B cell (primary cell): Measurements from ENCODE around the gene TMEM179B. TPM values are rescaled to one million over a fixed set of nuclear protein-coding genes. Genes with fewer than 3 reads are reported as not detected.

ENCODE experiments used
- ATAC-seq: fragments of 200-7000 bp; cut with Tn5 transposase; one replicate; pipeline ENCODE4 v1.10.0; 2021; ENCODE audit warnings: low read depth, mild to moderate bottlenecking, moderate number of reproducible peaks, moderate library complexity
- CTCF ChIA-PET: fragments of 350-600 bp; sonication (Branson Sonifier 250); formaldehyde crosslinking; loops from one replicate; lab custom pipeline; 2021; ENCODE audit warnings: antibody characterized with exemption, inconsistent platforms; lab: Charles Lee
- POLR2A ChIA-PET: fragments of 350-600 bp; sonication (Branson Sonifier 250); formaldehyde crosslinking; loops from one replicate; lab custom pipeline; 2021; ENCODE audit warnings: antibody characterized with exemption; lab: Charles Lee
- DNase-seq: peaks from one replicate; pipeline ENCODE4 v3.0.0; 2013
- H2AFZ ChIP-seq: 2 replicates; pipeline ENCODE4 v1.6.1; 2012; ENCODE audit warnings: mild to moderate bottlenecking, low read depth, low read length; ENCODE audit not compliant: insufficient read depth, poor library complexity, severe bottlenecking
- H3K27ac ChIP-seq, 2 donors: 1 replicate in 1 of 2; 2 replicates in 1 of 2; pipeline ENCODE4 v1.5.1; 2012 to 2013; ENCODE audit warnings: low read length in 2 of 2, mild to moderate bottlenecking in 2 of 2, moderate library complexity in 1 of 2
- H3K27me3 ChIP-seq, 4 experiments: fragments of 200-600 bp in 1 of 4; sonication (generic) in 1 of 4; replicated peaks in 1 of 4; 1 replicate in 2 of 4; 2 replicates in 2 of 4; pipeline versions ENCODE4 v1.6.1 to v1.7.0; 2013 to 2016; ENCODE audit warnings: low read length in 3 of 4, mild to moderate bottlenecking in 2 of 4, mixed read lengths in 1 of 4, moderate library complexity in 1 of 4; ENCODE audit not compliant: insufficient read depth in 4 of 4, control insufficient read depth in 3 of 4; ENCODE audit errors: control extremely low read depth in 1 of 4
- H3K36me3 ChIP-seq, 2 experiments: replicated peaks in 1 of 2; 1 replicate in 1 of 2; 2 replicates in 1 of 2; pipeline versions ENCODE4 v1.6.1 to v1.7.1; 2013; ENCODE audit warnings: low read length in 1 of 2; ENCODE audit not compliant: insufficient read depth in 2 of 2, control insufficient read depth in 1 of 2; ENCODE audit errors: control extremely low read depth in 1 of 2, extremely low read depth in 1 of 2
- H3K4me1 ChIP-seq, 2 donors: fragments of 200-600 bp in 1 of 2; sonication (generic) in 1 of 2; 1 replicate in 1 of 2; 2 replicates in 1 of 2; pipeline versions ENCODE4 v1.5.1 to v1.6.1; 2013 to 2017; ENCODE audit warnings: low read length in 2 of 2; ENCODE audit not compliant: control insufficient read depth in 2 of 2, insufficient read depth in 2 of 2
- H3K4me2 ChIP-seq: replicated peaks from 2 replicates; pipeline ENCODE3; 2012; ENCODE audit warnings: mild to moderate bottlenecking, low read depth, low read length; ENCODE audit not compliant: poor library complexity, severe bottlenecking
- H3K4me3 ChIP-seq, 5 experiments: fragments of 200-600 bp in 1 of 5; sonication (generic) in 1 of 5; 1 replicate in 3 of 5; 2 replicates in 2 of 5; pipeline versions ENCODE4 v1.5.1 to v1.7.0; 2011 to 2016; ENCODE audit warnings: low read length in 4 of 5, mild to moderate bottlenecking in 4 of 5, low read depth in 2 of 5, control low read depth in 1 of 5, moderate library complexity in 1 of 5; ENCODE audit not compliant: insufficient read depth in 1 of 5; ENCODE audit errors: control extremely low read depth in 1 of 5, extremely low read depth in 1 of 5
- H3K79me2 ChIP-seq: fragments of 200-600 bp; sonication (generic); one replicate; pipeline ENCODE4 v1.6.0; 2016; ENCODE audit warnings: low read length; ENCODE audit not compliant: control insufficient read depth, insufficient read depth
- H3K9ac ChIP-seq: fragments of 200-600 bp; sonication (generic); 2 replicates; pipeline ENCODE4 v1.6.1; 2017; ENCODE audit warnings: mild to moderate bottlenecking, low read length, moderate library complexity
- H3K9me3 ChIP-seq, 3 donors: one replicate each; pipeline versions ENCODE4 v1.6.1 to v1.7.1; 2013; ENCODE audit warnings: low read length in 2 of 3; ENCODE audit not compliant: control insufficient read depth in 2 of 3, insufficient read depth in 1 of 3; ENCODE audit errors: control extremely low read depth in 1 of 3
- H4K20me1 ChIP-seq: 2 replicates; pipeline ENCODE4 v1.6.0; 2012; ENCODE audit warnings: mild to moderate bottlenecking, low read length; ENCODE audit not compliant: insufficient read depth, control insufficient read depth, poor library complexity, severe bottlenecking
- H3K27ac Mint-ChIP-seq: one replicate; pipeline ENCODE4 v1.8.0; 2021; ENCODE audit warnings: mixed read lengths
- H3K27me3 Mint-ChIP-seq: one replicate; pipeline ENCODE4 v1.8.0; 2021; ENCODE audit warnings: mixed read lengths
- H3K4me1 Mint-ChIP-seq: one replicate; pipeline ENCODE4 v1.8.0; 2021; ENCODE audit warnings: mixed read lengths
- H3K4me3 Mint-ChIP-seq: one replicate; pipeline ENCODE4 v1.8.0; 2021; ENCODE audit warnings: mixed read lengths
- H3K9me3 Mint-ChIP-seq: one replicate; pipeline ENCODE4 v1.8.0; 2022; ENCODE audit warnings: mixed read lengths; ENCODE audit not compliant: insufficient read depth
- EZH2 ChIP-seq: IDR thresholded peaks from 2 replicates; pipeline ENCODE4 v1.6.1; 2012; ENCODE audit warnings: borderline replicate concordance, low read depth, mild to moderate bottlenecking, moderate library complexity, low read length; ENCODE audit not compliant: insufficient read depth, poor library complexity, severe bottlenecking
- WGBS: methylation state at CpG from one replicate; pipeline ENCODE4 v1.1.5; 2013; ENCODE audit warnings: missing lambda C conversion rate; ENCODE audit not compliant: insufficient coverage; 5-methylcytosine and 5-hydroxymethylcytosine counted together
- intact Hi-C: fragments of 100-400 bp; cut with micrococcal nuclease; formaldehyde crosslinking; loops from one replicate; pipeline ENCODE4 v1.10.0; 2022
- polyA plus RNA-seq: library from polyadenylated mRNA; depleted of rRNA; stranded (reverse); fragments of >200 nt; gene quantifications from 2 replicates; pipeline ENCODE4 v1.2.3, GENCODE V29; 2012
- total RNA-seq, 2 donors: library from RNA; stranded (reverse); fragments of 120-200 nt in 1 of 2; gene quantifications; 1 replicate in 1 of 2; 2 replicates in 1 of 2; pipeline versions ENCODE4 v1.2.3 to v1.2.4, GENCODE V29; 2013 to 2022
- TF ChIP-seq, protein P1 (sequence below): fragments of 200-600 bp; IDR thresholded peaks from one replicate; pipeline ENCODE4 v1.8.0; 2022; ENCODE audit warnings: antibody characterized with exemption, mild to moderate bottlenecking

TMEM179B gene
- total and polyA plus RNA-seq, 2 donors (not counting 1 experiment from before 2014, with no cell fraction given), result 62.3 to 64.3 TPM

- Histone ChIP-seq H3K9me3 (no peaks in the 10 kb centered on the region), H2AFZ (no peak overlapping the region), H3K9ac (no peak overlapping the region), H3K27ac (no peak overlapping the region), H4K20me1 (no peaks in the 10 kb centered on the region), H3K4me3 (no peak overlapping the region), H3K4me1 (peaks cover 7 to 21% of the 10 kb centered on the region in 2 donors), H3K79me2 (peaks cover 38% of the 10 kb centered on the region), H3K27me3 (no peaks in the 10 kb centered on the region), H3K36me3 (peaks cover 0 to 11% of the 10 kb centered on the region in 2 experiments), H3K4me2 (no peak overlapping the region)
- POLR2A ChIA-PET, result interaction anchor here (0.6 to 3.9 kb wide), 6 partner anchors 9 to 127 kb away, joined by 9 to 75 read pairs (median 20); partner anchors contain the start of genes HNRNPUL2, TAF6L and TTC9C
- H3K4me1 Mint-ChIP-seq, result peaks cover 23% of the 10 kb centered on the region
- peak overlapping the region; percentile 72 for H3K4me3 Mint-ChIP-seq
- DNase-seq (no peak), ATAC-seq (no peak)
- H3K9me3 Mint-ChIP-seq, result no peaks in the 10 kb centered on the region
- 93% methylated on average over 3 of the region's 10 CpGs for WGBS
- CTCF ChIA-PET, result interaction anchor here (1.5 to 2.0 kb wide), 2 partner anchors 28 to 108 kb away, joined by 7 to 12 read pairs; partner anchors contain the start of gene HNRNPUL2
- TF ChIP-seq, protein P1, sequence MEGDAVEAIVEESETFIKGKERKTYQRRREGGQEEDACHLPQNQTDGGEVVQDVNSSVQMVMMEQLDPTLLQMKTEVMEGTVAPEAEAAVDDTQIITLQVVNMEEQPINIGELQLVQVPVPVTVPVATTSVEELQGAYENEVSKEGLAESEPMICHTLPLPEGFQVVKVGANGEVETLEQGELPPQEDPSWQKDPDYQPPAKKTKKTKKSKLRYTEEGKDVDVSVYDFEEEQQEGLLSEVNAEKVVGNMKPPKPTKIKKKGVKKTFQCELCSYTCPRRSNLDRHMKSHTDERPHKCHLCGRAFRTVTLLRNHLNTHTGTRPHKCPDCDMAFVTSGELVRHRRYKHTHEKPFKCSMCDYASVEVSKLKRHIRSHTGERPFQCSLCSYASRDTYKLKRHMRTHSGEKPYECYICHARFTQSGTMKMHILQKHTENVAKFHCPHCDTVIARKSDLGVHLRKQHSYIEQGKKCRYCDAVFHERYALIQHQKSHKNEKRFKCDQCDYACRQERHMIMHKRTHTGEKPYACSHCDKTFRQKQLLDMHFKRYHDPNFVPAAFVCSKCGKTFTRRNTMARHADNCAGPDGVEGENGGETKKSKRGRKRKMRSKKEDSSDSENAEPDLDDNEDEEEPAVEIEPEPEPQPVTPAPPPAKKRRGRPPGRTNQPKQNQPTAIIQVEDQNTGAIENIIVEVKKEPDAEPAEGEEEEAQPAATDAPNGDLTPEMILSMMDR, result no peak
- no peak for TF ChIP-seq EZH2
- intact Hi-C loops, result no loop called here
- peak overlapping the region; percentile 79 for H3K27ac Mint-ChIP-seq
- no peaks in the 10 kb centered on the region for H3K27me3 Mint-ChIP-seq
Observed at GRCh38 chr11:62755086-62755615, 32.1 kb upstream of the TMEM179B start.
